ENCODE data around the gene CFAP92.

Gene CFAP92

DNA sequence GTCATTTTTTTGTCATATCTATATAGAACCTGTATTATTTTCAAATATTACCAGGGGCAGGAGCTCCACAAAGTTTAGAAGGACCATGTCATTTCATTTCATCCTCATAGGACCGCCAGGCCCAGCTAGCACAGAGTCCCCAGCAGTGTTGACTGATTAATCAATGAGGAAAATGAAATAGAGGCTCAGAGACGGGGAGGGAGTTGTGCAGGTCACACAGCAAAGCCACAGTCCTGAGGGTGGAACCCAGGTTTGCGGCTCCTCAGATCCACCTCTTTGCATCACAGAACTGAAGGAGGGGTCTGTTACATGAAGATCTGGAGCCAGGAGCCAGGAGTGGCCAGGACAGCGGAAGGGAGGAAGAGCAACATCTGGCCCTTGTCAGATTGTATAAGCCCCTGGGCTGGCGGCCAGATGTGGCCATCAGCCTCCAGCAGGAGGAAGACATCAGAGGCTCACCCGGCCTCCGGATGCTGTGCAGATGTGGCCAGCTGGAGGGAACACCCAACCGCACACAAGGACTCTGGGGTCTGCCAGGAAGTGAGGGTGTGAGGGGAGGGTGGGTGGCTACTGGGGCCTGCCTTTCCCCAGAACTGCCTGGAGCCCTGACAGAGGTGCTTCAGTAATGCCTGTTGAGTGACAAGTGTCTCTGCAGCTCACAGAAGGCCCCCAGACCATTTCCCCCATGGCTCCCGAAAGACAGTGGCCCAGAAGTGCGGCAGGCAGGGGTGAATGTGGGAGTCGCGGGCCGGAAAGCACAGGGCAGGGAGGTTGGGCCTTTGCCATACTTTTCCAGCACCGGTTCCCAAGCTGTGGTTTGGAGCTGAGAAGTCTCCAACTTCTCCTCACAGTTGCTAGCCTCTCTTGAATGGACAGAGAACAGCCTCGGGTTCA, 28.5 kb upstream of the CFAP92 start:
- TF ChIP-seq, protein P1, sequence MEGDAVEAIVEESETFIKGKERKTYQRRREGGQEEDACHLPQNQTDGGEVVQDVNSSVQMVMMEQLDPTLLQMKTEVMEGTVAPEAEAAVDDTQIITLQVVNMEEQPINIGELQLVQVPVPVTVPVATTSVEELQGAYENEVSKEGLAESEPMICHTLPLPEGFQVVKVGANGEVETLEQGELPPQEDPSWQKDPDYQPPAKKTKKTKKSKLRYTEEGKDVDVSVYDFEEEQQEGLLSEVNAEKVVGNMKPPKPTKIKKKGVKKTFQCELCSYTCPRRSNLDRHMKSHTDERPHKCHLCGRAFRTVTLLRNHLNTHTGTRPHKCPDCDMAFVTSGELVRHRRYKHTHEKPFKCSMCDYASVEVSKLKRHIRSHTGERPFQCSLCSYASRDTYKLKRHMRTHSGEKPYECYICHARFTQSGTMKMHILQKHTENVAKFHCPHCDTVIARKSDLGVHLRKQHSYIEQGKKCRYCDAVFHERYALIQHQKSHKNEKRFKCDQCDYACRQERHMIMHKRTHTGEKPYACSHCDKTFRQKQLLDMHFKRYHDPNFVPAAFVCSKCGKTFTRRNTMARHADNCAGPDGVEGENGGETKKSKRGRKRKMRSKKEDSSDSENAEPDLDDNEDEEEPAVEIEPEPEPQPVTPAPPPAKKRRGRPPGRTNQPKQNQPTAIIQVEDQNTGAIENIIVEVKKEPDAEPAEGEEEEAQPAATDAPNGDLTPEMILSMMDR (conservative IDR thresholded peaks at IDR 0.05; ENCODE audit: low read depth): no peak
- DNase-seq (ENCODE audit: low spot score): no peak
- CTCF ChIA-PET: interaction anchor here (0.6 to 1.8 kb wide), 3 partner anchors 52 to 942 kb away, joined by 4 to 6 read pairs (median 4); no protein-coding TSS in a partner anchor
- no peak overlapping the region for H3K27ac ChIP-seq
- POLR2A ChIA-PET (ENCODE audit: low non-redundant PET): no interaction called here

DNA sequence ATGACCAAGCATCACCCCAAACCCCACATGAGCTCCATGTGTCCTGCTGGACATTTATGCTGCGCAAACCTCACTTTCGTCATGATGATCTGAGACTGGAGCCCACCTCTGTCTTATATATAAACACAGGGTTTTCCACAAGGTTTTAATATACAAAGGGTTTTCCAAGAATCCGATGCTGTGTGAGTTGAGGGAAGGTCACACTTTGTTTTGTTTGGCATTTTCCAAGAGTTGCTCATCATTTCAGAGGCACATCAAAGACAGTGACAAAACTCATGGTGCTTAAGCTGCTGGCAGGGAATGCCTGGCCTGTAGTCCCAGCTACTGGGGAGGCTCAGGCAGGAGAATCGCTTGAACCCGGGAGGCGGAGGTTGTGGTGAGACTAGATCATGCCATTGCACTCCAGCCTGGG, 27.3 kb upstream of the CFAP92 start:
- DNase-seq (ENCODE audit: low spot score): no peak
- TF ChIP-seq, protein P1 (conservative IDR thresholded peaks at IDR 0.05; ENCODE audit: low read depth): no peak
- POLR2A ChIA-PET (ENCODE audit: low non-redundant PET): no interaction called here
- CTCF ChIA-PET: no interaction called here
- no peak overlapping the region for H3K27ac ChIP-seq

DNA sequence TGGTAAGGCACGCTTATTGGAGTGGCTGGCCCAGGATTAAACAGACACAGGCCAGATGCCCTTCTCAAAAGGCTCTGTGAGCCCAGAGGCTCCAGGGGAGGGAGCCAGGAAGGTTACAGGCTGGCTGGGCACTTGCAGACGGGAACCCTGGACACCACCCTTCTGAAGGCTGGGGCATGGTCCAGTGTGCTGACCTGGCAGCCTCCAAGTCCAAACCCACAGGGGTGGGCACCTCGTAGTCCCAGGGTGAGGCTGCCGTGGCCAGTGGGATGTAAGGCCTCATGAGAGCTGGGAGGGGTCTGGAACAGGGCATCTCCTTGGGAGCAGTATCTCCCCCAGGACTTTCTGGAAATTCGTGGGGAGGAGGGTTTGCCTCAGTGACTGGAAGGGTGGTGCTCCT, 26.8 kb upstream of the CFAP92 start:
- POLR2A ChIA-PET (ENCODE audit: low non-redundant PET): no interaction called here
- CTCF ChIA-PET: interaction anchor here (0.6 kb wide), 1 partner anchor 35 kb away, joined by 3 read pairs; no protein-coding TSS in a partner anchor
- no peak for DNase-seq (ENCODE audit: low spot score)
- no peak overlapping the region for H3K27ac ChIP-seq
- TF ChIP-seq, protein P1 (conservative IDR thresholded peaks at IDR 0.05; ENCODE audit: low read depth): no peak

DNA sequence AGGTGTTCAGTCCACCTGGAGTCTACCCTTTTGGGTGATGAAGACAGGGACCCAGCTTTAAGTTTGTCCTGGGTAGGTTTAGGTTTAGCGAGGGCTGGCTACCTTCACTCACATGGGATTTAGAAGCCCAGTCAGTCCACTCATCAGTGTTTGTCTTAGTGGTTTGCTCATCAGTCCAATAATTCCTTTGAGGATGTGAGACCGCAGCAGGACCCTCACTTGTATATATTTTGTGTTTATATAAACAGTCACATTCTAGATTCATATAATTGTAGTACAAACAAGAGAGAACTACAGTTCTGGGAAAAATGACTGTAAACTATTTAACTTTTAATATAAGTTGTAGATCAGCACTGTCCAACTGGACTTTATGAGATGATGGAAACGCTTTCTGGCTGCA, 25.4 kb upstream of the CFAP92 start:
- no peak overlapping the region for H3K27ac ChIP-seq
- POLR2A ChIA-PET (ENCODE audit: low non-redundant PET): no interaction called here
- DNase-seq (ENCODE audit: low spot score): no peak
- CTCF ChIA-PET: no interaction called here
- TF ChIP-seq, protein P1 (conservative IDR thresholded peaks at IDR 0.05; ENCODE audit: low read depth): no peak

DNA sequence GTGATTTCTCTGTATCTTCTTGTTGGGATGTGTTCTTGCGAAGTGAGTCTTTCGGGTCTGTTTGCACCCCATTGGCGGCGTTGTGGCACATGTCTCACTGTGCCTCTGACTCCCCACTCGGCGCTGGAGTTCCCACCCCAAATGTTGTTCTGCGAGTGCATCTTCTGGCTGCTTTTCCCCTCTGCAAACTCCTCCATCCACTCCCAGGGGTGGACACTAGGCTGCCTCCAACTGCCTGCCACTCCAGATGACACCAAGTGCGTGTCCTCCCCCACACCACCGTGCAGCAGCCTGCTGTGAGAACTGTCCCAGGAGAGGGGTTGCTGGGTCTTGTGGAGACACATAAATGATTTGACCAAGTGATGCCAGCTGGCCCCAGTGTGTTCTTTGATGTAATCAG, 24.9 kb upstream of the CFAP92 start:
- POLR2A ChIA-PET (ENCODE audit: low non-redundant PET): no interaction called here
- no peak for DNase-seq (ENCODE audit: low spot score)
- CTCF ChIA-PET: no interaction called here
- TF ChIP-seq, protein P1 (conservative IDR thresholded peaks at IDR 0.05; ENCODE audit: low read depth): no peak
- H3K27ac ChIP-seq: no peak overlapping the region

DNA sequence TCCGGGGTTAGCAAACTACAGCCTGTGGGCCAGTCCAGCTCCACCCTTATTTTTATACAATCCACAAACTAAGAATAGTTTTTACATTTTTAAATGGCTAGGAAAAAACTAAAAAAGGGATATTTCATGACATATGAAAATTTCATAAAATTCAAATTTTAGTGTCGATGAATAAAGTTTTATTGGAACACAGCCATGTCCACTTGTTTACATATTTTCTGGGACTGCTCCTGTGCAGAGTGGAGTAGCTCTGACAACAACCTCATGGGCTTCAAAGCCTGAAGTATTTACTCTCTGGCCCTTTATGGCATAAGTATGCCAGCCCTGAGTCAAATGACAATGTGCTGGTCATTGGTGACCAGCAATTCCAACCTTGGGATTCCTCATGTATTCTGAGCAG, 24.4 kb upstream of the CFAP92 start:
- no peak for DNase-seq (ENCODE audit: low spot score)
- CTCF ChIA-PET: no interaction called here

More for the DNA sequence above, 24.4 kb upstream of the CFAP92 start:
- H3K27ac ChIP-seq: no peak overlapping the region
- TF ChIP-seq, protein P1 (conservative IDR thresholded peaks at IDR 0.05; ENCODE audit: low read depth): no peak
- POLR2A ChIA-PET (ENCODE audit: low non-redundant PET): no interaction called here
